ENCODE measurements around the gene NSUN6. TPM values are rescaled to one million over a fixed set of nuclear protein-coding genes. Genes with fewer than 3 reads are reported as not detected.

Gene NSUN6
- total and polyA plus RNA-seq, 2 experiments from 2014 or later = 18.1 to 37.4 TPM

DNA sequence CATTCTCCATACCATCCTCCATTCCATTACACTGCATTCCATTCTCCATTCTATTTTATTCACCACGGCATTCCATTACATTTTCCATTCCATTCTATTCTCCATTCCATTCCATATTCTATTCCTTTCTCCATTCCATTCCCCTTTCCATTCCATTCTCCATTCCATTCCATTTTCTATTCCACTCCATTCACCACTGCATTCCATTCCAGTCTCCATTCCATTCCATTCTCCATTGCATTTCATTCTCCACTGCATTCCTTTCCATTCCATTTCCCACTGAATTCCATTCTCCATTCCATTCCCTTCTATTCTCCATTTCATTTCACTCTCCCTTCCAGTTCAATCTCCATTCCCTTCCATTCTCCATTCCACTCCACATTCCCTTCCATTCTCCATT lies 79.6 kb downstream of the NSUN6 start:
- DNase-seq (ENCODE audit: low spot score) (no peak), ATAC-seq (no peak)
- Histone ChIP-seq H3K27ac (ENCODE audit: low read depth) (no peak overlapping the region), H3K36me3 (ENCODE audit: insufficient read depth) (peaks cover 12% of the 10 kb centered on the region), H3K4me1 (ENCODE audit: insufficient read depth) (no peaks in the 10 kb centered on the region), H3F3A (replicated peaks; ENCODE audit: low read depth) (no peaks in the 10 kb centered on the region), H3K9me2 (ENCODE audit: insufficient read depth) (no peaks in the 10 kb centered on the region), H3K27me3 (ENCODE audit: insufficient read depth) (no peaks in the 10 kb centered on the region), H2AFZ (no peak overlapping the region), H3K4me2 (no peak overlapping the region), H4K20me1 (replicated peaks; ENCODE audit: insufficient read depth) (no peaks in the 10 kb centered on the region), H3K4me3 (no peak overlapping the region), H3K79me2 (replicated peaks; ENCODE audit: insufficient read depth) (no peaks in the 10 kb centered on the region)
- no peak overlapping the region for H3K4me3 Mint-ChIP-seq
- TF ChIP-seq ZNF114 (CRISPR knock-in tag; IDR thresholded peaks at IDR 0.05) = no peak
- TF ChIP-seq JUNB (IDR thresholded peaks at IDR 0.05; ENCODE audit: unreplicated experiment) = no peak
- no peak for TF ChIP-seq CREB1 (CRISPR knock-in tag; IDR thresholded peaks at IDR 0.05; ENCODE audit: low read depth)
- TF ChIP-seq, protein P1, sequence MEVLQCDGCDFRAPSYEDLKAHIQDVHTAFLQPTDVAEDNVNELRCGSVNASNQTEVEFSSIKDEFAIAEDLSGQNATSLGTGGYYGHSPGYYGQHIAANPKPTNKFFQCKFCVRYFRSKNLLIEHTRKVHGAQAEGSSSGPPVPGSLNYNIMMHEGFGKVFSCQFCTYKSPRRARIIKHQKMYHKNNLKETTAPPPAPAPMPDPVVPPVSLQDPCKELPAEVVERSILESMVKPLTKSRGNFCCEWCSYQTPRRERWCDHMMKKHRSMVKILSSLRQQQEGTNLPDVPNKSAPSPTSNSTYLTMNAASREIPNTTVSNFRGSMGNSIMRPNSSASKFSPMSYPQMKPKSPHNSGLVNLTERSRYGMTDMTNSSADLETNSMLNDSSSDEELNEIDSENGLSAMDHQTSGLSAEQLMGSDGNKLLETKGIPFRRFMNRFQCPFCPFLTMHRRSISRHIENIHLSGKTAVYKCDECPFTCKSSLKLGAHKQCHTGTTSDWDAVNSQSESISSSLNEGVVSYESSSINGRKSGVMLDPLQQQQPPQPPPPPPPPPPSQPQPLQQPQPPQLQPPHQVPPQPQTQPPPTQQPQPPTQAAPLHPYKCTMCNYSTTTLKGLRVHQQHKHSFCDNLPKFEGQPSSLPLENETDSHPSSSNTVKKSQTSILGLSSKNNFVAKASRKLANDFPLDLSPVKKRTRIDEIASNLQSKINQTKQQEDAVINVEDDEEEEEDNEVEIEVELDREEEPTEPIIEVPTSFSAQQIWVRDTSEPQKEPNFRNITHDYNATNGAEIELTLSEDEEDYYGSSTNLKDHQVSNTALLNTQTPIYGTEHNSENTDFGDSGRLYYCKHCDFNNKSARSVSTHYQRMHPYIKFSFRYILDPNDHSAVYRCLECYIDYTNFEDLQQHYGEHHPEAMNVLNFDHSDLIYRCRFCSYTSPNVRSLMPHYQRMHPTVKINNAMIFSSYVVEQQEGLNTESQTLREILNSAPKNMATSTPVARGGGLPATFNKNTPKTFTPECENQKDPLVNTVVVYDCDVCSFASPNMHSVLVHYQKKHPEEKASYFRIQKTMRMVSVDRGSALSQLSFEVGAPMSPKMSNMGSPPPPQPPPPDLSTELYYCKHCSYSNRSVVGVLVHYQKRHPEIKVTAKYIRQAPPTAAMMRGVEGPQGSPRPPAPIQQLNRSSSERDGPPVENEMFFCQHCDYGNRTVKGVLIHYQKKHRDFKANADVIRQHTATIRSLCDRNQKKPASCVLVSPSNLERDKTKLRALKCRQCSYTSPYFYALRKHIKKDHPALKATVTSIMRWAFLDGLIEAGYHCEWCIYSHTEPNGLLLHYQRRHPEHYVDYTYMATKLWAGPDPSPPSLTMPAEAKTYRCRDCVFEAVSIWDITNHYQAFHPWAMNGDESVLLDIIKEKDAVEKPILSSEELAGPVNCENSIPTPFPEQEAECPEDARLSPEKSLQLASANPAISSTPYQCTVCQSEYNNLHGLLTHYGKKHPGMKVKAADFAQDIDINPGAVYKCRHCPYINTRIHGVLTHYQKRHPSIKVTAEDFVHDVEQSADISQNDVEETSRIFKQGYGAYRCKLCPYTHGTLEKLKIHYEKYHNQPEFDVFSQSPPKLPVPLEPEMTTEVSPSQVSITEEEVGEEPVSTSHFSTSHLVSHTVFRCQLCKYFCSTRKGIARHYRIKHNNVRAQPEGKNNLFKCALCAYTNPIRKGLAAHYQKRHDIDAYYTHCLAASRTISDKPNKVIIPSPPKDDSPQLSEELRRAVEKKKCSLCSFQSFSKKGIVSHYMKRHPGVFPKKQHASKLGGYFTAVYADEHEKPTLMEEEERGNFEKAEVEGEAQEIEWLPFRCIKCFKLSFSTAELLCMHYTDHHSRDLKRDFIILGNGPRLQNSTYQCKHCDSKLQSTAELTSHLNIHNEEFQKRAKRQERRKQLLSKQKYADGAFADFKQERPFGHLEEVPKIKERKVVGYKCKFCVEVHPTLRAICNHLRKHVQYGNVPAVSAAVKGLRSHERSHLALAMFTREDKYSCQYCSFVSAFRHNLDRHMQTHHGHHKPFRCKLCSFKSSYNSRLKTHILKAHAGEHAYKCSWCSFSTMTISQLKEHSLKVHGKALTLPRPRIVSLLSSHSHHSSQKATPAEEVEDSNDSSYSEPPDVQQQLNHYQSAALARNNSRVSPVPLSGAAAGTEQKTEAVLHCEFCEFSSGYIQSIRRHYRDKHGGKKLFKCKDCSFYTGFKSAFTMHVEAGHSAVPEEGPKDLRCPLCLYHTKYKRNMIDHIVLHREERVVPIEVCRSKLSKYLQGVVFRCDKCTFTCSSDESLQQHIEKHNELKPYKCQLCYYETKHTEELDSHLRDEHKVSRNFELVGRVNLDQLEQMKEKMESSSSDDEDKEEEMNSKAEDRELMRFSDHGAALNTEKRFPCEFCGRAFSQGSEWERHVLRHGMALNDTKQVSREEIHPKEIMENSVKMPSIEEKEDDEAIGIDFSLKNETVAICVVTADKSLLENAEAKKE (CRISPR knock-in tag; IDR thresholded peaks at IDR 0.05) = no peak
- no peak for TF ChIP-seq NANOG (IDR thresholded peaks at IDR 0.05; ENCODE audit: borderline replicate concordance)
- TF ChIP-seq EZH2phosphoT487 (IDR thresholded peaks at IDR 0.05; ENCODE audit: unreplicated experiment) = no peak
- no peak for TF ChIP-seq EZH2 (IDR thresholded peaks at IDR 0.05; ENCODE audit: low read depth, unreplicated experiment)
- no peak for TF ChIP-seq STAT1 (IDR thresholded peaks at IDR 0.05; ENCODE audit: unreplicated experiment)
- H3K9me3 Mint-ChIP-seq = peaks cover 9% of the 10 kb centered on the region; the same call in 2 of the 3 replicates
- H3K27me3 Mint-ChIP-seq (ENCODE audit: insufficient read depth, low read depth, poor library complexity) = no peaks in the 10 kb centered on the region
- no peaks in the 10 kb centered on the region; the same call in 1 of the 3 replicates for H3K36me3 Mint-ChIP-seq (ENCODE audit: low read depth)
- no peak overlapping the region for H3K27ac Mint-ChIP-seq
- no peaks in the 10 kb centered on the region for H3K4me1 Mint-ChIP-seq
